COR-L47 (cell line): ENCODE data around the gene KIF26B.
"Not testable (repeated sequence)": the region's sequence is repeated elsewhere in the genome, so short reads cannot be mapped to it uniquely, and the experiment has no call there.

Experiments used
- DNase-seq: peaks from one replicate; lab custom pipeline; 2025; lab: John Stamatoyannopoulos, UW

KIF26B gene

GRCh38 chr1:245323765-245324164, 169.0 kb downstream of the KIF26B start:
- DNase-seq, result not testable (repeated sequence)

- no peak for DNase-seq
These were observed 171.4 kb downstream of the KIF26B start for GRCh38 chr1:245325922-245326795.

GRCh38 chr1:245327360-245327759, 172.6 kb downstream of the KIF26B start:
- no peak for DNase-seq

- no peak for DNase-seq
These were observed 173.1 kb downstream of the KIF26B start for GRCh38 chr1:245327842-245328241.

GRCh38 chr1:245330951-245331350, 176.2 kb downstream of the KIF26B start:
- no peak for DNase-seq

- no peak for DNase-seq
These were observed 177.3 kb downstream of the KIF26B start for GRCh38 chr1:245332085-245332484.

- no peak for DNase-seq
These were observed 177.7 kb downstream of the KIF26B start for GRCh38 chr1:245332513-245332912.

- DNase-seq, result no peak
These were observed 179.4 kb downstream of the KIF26B start for GRCh38 chr1:245334235-245334634.

GRCh38 chr1:245334827-245335490, 180.2 kb downstream of the KIF26B start:
- DNase-seq, result no peak

GRCh38 chr1:245335684-245336083, 180.9 kb downstream of the KIF26B start:
- DNase-seq, result not testable (repeated sequence)

- DNase-seq, result no peak
These were observed 181.6 kb downstream of the KIF26B start for GRCh38 chr1:245336149-245336983.

- DNase-seq, result not testable (repeated sequence)
These were observed 182.2 kb downstream of the KIF26B start for GRCh38 chr1:245336984-245337355.

- no peak for DNase-seq
These were observed 183.2 kb downstream of the KIF26B start for GRCh38 chr1:245337829-245338484.

GRCh38 chr1:245338485-245338877, 183.7 kb downstream of the KIF26B start:
- DNase-seq, result no peak

GRCh38 chr1:245341743-245342142, 187.0 kb downstream of the KIF26B start:
- no peak for DNase-seq

- no peak for DNase-seq
These were observed 190.6 kb downstream of the KIF26B start for GRCh38 chr1:245345191-245345884.

GRCh38 chr1:245348626-245349025, 193.8 kb downstream of the KIF26B start:
- DNase-seq, result no peak

GRCh38 chr1:245353411-245353810, 198.6 kb downstream of the KIF26B start:
- DNase-seq, result no peak

- no peak for DNase-seq
These were observed 199.4 kb downstream of the KIF26B start for GRCh38 chr1:245353915-245354775.
